Measurements from ENCODE around the gene RERE.

RERE gene

DNA sequence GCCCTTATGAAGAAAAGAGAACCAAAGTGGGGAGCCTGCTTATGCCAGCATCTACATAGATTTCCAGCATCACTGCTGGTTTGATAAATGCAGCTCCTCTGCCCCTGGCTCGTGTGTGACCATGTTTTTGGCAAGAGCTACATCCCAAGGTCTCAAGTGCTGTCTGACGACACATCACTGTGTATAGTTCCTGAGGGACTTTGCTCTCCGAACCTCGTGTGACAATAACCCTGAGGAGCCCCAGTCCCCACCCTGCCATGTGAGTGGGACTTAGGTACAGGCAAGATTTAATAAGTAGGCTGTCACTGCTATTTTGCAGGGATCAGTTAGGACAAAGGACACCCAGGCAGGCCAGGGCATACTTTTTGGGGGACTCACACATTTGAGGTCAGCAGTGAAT is 28.8 kb upstream of the RERE start:
- no peak overlapping the region for H3K4me3 ChIP-seq (ENCODE audit: low read depth, low read length)
- POLR2A ChIA-PET, result no interaction called here
- CTCF ChIA-PET, result interaction anchor here (2.2 to 9.7 kb wide), 2 partner anchors 17 to 118 kb away, joined by 5 to 131 read pairs; no protein-coding TSS in a partner anchor
- TF ChIP-seq, protein P1, sequence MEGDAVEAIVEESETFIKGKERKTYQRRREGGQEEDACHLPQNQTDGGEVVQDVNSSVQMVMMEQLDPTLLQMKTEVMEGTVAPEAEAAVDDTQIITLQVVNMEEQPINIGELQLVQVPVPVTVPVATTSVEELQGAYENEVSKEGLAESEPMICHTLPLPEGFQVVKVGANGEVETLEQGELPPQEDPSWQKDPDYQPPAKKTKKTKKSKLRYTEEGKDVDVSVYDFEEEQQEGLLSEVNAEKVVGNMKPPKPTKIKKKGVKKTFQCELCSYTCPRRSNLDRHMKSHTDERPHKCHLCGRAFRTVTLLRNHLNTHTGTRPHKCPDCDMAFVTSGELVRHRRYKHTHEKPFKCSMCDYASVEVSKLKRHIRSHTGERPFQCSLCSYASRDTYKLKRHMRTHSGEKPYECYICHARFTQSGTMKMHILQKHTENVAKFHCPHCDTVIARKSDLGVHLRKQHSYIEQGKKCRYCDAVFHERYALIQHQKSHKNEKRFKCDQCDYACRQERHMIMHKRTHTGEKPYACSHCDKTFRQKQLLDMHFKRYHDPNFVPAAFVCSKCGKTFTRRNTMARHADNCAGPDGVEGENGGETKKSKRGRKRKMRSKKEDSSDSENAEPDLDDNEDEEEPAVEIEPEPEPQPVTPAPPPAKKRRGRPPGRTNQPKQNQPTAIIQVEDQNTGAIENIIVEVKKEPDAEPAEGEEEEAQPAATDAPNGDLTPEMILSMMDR (IDR thresholded peaks at IDR 0.05; ENCODE audit: insufficient read depth, low read length, missing control alignments), result no peak
- no peak for DNase-seq (ENCODE audit: low read depth, low spot score)

DNA sequence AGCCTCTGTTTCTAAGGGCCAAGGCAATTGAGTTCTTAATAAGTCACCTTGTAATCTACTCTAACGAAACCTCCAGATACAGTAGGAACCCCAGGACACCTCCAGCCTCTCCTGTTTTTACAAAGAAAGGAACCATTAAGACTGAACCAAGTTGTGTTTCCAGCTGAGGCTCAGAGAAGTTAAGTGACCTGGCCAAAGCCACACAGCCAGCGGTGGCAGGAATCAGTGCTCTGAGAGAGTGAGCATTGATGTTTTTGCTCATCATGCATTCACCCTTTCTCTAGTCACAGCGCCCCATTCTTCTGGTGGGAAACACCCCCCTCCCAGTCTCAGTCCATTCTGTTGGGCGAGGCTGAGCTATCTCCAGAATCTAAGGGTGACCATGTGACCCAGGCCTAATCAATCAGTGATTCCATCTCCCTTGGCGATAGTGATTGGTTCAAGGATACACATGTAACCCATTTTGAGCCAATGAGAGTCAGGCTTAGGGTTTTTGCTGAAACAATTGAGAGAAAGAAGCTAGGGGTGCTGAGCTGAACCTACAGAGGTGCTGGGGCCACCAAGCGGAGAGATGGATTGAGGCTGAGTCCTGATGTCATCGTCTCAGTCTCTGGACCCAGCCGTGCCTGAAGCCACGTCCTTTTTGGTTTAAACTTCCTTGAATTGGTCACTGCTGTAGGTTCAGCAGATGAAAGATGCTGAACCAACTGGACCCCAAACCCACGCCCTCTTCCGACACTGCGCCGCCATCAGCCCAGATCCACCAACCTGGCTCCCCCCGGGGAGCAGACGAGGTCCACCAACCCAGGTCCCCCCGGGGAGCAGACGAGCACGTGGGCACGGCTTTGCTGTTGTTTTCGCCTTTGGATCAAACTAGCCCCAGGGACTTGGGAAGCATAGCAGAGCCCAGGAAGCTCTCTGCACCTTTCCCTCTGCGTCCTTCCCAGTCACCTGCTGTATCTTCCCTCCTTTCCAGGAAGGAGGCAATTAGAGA is 28.0 kb upstream of the RERE start:
- ChIA-PET POLR2A (no interaction called here), CTCF (interaction anchor here (1.4 to 9.7 kb wide), 4 partner anchors 10 to 284 kb away, joined by 4 to 131 read pairs (median 5); no protein-coding TSS in a partner anchor)
- DNase-seq (ENCODE audit: low read depth, low spot score), result no peak
- TF ChIP-seq, protein P1 (IDR thresholded peaks at IDR 0.05; ENCODE audit: insufficient read depth, low read length, missing control alignments), result no peak
- no peak overlapping the region for H3K4me3 ChIP-seq (ENCODE audit: low read depth, low read length)

DNA sequence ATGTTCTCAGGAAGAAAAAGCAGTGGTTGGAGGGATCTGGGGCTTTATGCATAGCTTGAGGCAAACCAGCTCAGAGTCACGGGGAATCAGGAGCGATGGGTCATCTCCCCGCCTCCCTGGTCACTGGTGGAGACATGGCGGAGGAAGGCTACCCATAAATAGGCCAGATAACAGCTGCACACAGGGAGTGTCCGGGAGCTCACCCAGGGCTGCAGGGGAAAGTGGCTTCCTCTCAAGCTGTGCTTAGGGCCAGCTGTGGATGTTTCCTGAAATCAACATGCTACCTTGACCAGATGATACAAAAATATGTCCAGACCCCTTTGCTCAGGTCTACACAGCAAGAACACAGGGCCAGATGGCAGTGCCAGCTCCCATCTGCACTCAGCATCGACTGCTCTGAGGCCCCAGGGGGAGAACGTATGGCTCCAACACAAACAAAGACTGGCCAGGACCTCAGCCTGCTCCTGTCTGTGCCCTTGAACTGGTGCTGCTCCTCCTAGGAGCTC is 27.1 kb upstream of the RERE start:
- CTCF ChIA-PET, result interaction anchor here (0.6 to 9.7 kb wide), 5 partner anchors 8 to 283 kb away, joined by 4 to 131 read pairs (median 5); no protein-coding TSS in a partner anchor
- TF ChIP-seq, protein P1 (IDR thresholded peaks at IDR 0.05; ENCODE audit: insufficient read depth, low read length, missing control alignments), result no peak

DNA sequence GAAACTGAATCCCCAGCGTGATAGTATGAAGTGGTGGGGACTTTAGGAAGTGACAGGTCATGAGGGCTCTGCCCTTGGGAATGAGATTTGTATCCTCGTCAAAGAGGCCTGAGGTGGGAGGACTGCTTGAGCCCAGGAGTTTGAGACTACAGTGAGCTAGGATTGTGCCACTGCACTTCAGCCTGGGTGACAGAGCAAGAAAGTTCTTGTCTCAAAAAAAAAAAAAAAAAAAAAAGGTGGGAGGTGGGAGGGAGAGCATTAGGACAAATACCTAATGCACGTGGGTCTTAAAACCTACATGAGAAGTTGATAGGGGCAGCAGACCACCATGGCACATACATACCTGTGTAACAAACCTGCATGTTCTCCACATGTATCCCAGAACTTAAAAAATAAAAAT is 24.0 kb upstream of the RERE start:
- no peak for DNase-seq (ENCODE audit: low read depth, low spot score)
- CTCF ChIA-PET, result interaction anchor here (2.8 to 7.9 kb wide), 2 partner anchors 8 to 11 kb away, joined by 7 to 110 read pairs; no protein-coding TSS in a partner anchor
- POLR2A ChIA-PET, result no interaction called here
- TF ChIP-seq, protein P1 (IDR thresholded peaks at IDR 0.05; ENCODE audit: insufficient read depth, low read length, missing control alignments), result no peak
- no peak overlapping the region for H3K4me3 ChIP-seq (ENCODE audit: low read depth, low read length)

More for the DNA sequence above, 27.1 kb upstream of the RERE start:
- POLR2A ChIA-PET, result interaction anchor here (0.6 kb wide), 1 partner anchor 10 kb away, joined by 3 read pairs; no protein-coding TSS in a partner anchor
- DNase-seq (ENCODE audit: low read depth, low spot score), result no peak
- no peak overlapping the region for H3K4me3 ChIP-seq (ENCODE audit: low read depth, low read length)

DNA sequence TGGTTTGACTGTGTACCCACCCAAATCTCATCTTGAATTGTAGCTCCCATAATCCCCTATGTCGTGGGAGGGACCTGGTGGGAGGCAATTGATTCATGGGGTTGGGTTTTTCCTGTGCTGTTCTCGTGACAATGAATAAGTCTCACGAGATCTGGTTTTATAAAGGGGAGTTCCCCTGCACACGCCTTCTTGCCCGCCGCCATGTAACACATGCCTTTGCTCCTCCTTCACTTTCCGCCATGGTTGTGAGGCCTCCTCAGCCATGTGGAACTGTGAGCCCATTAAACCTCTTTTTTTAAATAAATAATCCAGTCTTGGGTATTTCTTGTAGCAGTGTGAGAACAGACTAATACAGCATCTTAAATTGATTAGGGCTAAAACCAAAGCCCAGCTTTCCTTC is 22.6 kb upstream of the RERE start:
- H3K4me3 ChIP-seq (ENCODE audit: low read depth, low read length), result no peak overlapping the region
- DNase-seq (ENCODE audit: low read depth, low spot score), result no peak
- ChIA-PET POLR2A (no interaction called here), CTCF (interaction anchor here (7.9 kb wide), 1 partner anchor 9 kb away, joined by 110 read pairs; no protein-coding TSS in a partner anchor)
- TF ChIP-seq, protein P1 (IDR thresholded peaks at IDR 0.05; ENCODE audit: insufficient read depth, low read length, missing control alignments), result no peak

Measured in AG04449 (cell line).